Activated naive CD4-positive, alpha-beta T cell treated with anti-CD3 and anti-CD28 coated beads, Interleukin-2, amount 50 U/mL, for 16 hours (primary cell): ENCODE results near the gene CADM1.

Source experiments
- DNase-seq: peaks from one replicate; pipeline ENCODE4 v3.0.0-alpha.2; 2020

CADM1 gene

GRCh38 chr11:115515647-115516395, 11.6 kb upstream of the CADM1 start:
- no peak for DNase-seq

- DNase-seq = no peak
These were observed 2.9 kb upstream of the CADM1 start for GRCh38 chr11:115506954-115507675.

- no peak for DNase-seq
These were observed 960 bp upstream of the CADM1 start for GRCh38 chr11:115505175-115505574.

GRCh38 chr11:115503886-115504275, 334 bp downstream of the CADM1 start:
- DNase-seq = no peak

- DNase-seq = peak; percentile 13
These were observed 931 bp downstream of the CADM1 start for GRCh38 chr11:115503083-115503885.

- DNase-seq = no peak
These were observed 1.6 kb downstream of the CADM1 start for GRCh38 chr11:115502636-115503082.

GRCh38 chr11:115501893-115502589, 2.2 kb downstream of the CADM1 start:
- no peak for DNase-seq

- no peak for DNase-seq
These were observed 2.7 kb downstream of the CADM1 start for GRCh38 chr11:115501502-115501892.

- DNase-seq = no peak
These were observed 3.4 kb downstream of the CADM1 start for GRCh38 chr11:115500547-115501501.

- no peak for DNase-seq
These were observed 4.3 kb downstream of the CADM1 start for GRCh38 chr11:115499891-115500290.

- no peak for DNase-seq
These were observed 4.9 kb downstream of the CADM1 start for GRCh38 chr11:115499241-115499799.

- no peak for DNase-seq
These were observed 5.9 kb downstream of the CADM1 start for GRCh38 chr11:115498354-115498753.

- DNase-seq = no peak
These were observed 6.9 kb downstream of the CADM1 start for GRCh38 chr11:115497303-115497702.

GRCh38 chr11:115496892-115497291, 7.3 kb downstream of the CADM1 start:
- no peak for DNase-seq

GRCh38 chr11:115493905-115494304, 10.3 kb downstream of the CADM1 start:
- DNase-seq = no peak

GRCh38 chr11:115493488-115493887, 10.7 kb downstream of the CADM1 start:
- DNase-seq = no peak

- DNase-seq = no peak
These were observed 14.7 kb downstream of the CADM1 start for GRCh38 chr11:115489466-115489865.

GRCh38 chr11:115488945-115489344, 15.3 kb downstream of the CADM1 start:
- no peak for DNase-seq

GRCh38 chr11:115481528-115481927, 22.7 kb downstream of the CADM1 start:
- DNase-seq = no peak

GRCh38 chr11:115480611-115481010, 23.6 kb downstream of the CADM1 start:
- DNase-seq = no peak

- DNase-seq = no peak
These were observed 26.8 kb downstream of the CADM1 start for GRCh38 chr11:115477410-115477809.
